ENCODE results near the gene CFAP77.
A peak's percentile ranks its signal among the peaks of the same experiment; 100 is the strongest.
"Not testable (repeated sequence)": the region's sequence is repeated elsewhere in the genome, so short reads cannot be mapped to it uniquely, and the experiment has no call there.

The CFAP77 gene

GRCh38 chr9:132409828-132410528 lies at the start of gene CFAP77:
Gene CFAP77 (plus strand): TSS chr9:132410211. CDS start chr9:132410272, 61 bp downstream.
- DNase-seq (ENCODE audit: low spot score) (no peak), FAIRE-seq (no peak)

GRCh38 chr9:132364068-132364467 lies 45.9 kb upstream of the CFAP77 start:
- FAIRE-seq (no peak), DNase-seq (ENCODE audit: low spot score) (no peak)

- no peak for DNase-seq (ENCODE audit: low spot score)
- FAIRE-seq: no peak
These were observed 44.0 kb upstream of the CFAP77 start for GRCh38 chr9:132365986-132366385.

- DNase-seq (ENCODE audit: low spot score) (no peak), FAIRE-seq (no peak)
These were observed 43.5 kb upstream of the CFAP77 start for GRCh38 chr9:132366481-132366880.

GRCh38 chr9:132367613-132368313 lies 42.2 kb upstream of the CFAP77 start:
- FAIRE-seq: no peak
- no peak for DNase-seq (ENCODE audit: low spot score)

GRCh38 chr9:132369421-132369820 lies 40.6 kb upstream of the CFAP77 start:
- FAIRE-seq: no peak
- DNase-seq (ENCODE audit: low spot score): no peak

- FAIRE-seq: no peak
These were observed 39.4 kb upstream of the CFAP77 start for GRCh38 chr9:132370592-132370991.

GRCh38 chr9:132372177-132373095 lies 37.6 kb upstream of the CFAP77 start:
- no peak for FAIRE-seq
- no peak for DNase-seq (ENCODE audit: low spot score)

More at GRCh38 chr9:132370592-132370991, 39.4 kb upstream of the CFAP77 start:
- DNase-seq (ENCODE audit: low spot score): no peak

- FAIRE-seq; DNase-seq (ENCODE audit: low spot score): not testable (repeated sequence)
These were observed 32.2 kb upstream of the CFAP77 start for GRCh38 chr9:132377769-132378168.

- DNase-seq (ENCODE audit: low spot score); FAIRE-seq: not testable (repeated sequence)
These were observed 31.6 kb upstream of the CFAP77 start for GRCh38 chr9:132378416-132378815.

- DNase-seq (ENCODE audit: low spot score) (no peak), FAIRE-seq (no peak)
These were observed 28.0 kb upstream of the CFAP77 start for GRCh38 chr9:132381966-132382541.

- no peak for FAIRE-seq
- no peak for DNase-seq (ENCODE audit: low spot score)
These were observed 26.5 kb upstream of the CFAP77 start for GRCh38 chr9:132383462-132383883.

GRCh38 chr9:132384376-132384775 lies 25.6 kb upstream of the CFAP77 start:
- FAIRE-seq: no peak
- no peak for DNase-seq (ENCODE audit: low spot score)

GRCh38 chr9:132387133-132387532 lies 22.9 kb upstream of the CFAP77 start:
- DNase-seq (ENCODE audit: low spot score) (no peak), FAIRE-seq (no peak)

GRCh38 chr9:132390966-132391365 lies 19.0 kb upstream of the CFAP77 start:
- FAIRE-seq (no peak), DNase-seq (ENCODE audit: low spot score) (no peak)

GRCh38 chr9:132391449-132391848 lies 18.6 kb upstream of the CFAP77 start:
- FAIRE-seq (no peak), DNase-seq (ENCODE audit: low spot score) (no peak)

- DNase-seq (ENCODE audit: low spot score): no peak
- FAIRE-seq: no peak
These were observed 14.5 kb upstream of the CFAP77 start for GRCh38 chr9:132395560-132395959.

- no peak for DNase-seq (ENCODE audit: low spot score)
- no peak for FAIRE-seq
These were observed 8.2 kb upstream of the CFAP77 start for GRCh38 chr9:132401824-132402223.

- DNase-seq (ENCODE audit: low spot score): no peak
- FAIRE-seq: no peak
These were observed 5.7 kb upstream of the CFAP77 start for GRCh38 chr9:132404228-132404881.

- DNase-seq (ENCODE audit: low spot score) (peak; percentile 81), FAIRE-seq (peak; percentile 8)
These were observed 3.4 kb upstream of the CFAP77 start, which contains the start of gene TTF1 for GRCh38 chr9:132406554-132407122. Gene TTF1 (minus strand): TSS chr9:132406840. CDS start chr9:132402821, 4,019 bp downstream.

Data from RCC 7860 (cell line).